ENCODE measurements around the gene SSTR1.

The SSTR1 gene

GRCh38 chr14:38243696-38244240 lies 36.1 kb downstream of the SSTR1 start:
- no peak for DNase-seq

DNA sequence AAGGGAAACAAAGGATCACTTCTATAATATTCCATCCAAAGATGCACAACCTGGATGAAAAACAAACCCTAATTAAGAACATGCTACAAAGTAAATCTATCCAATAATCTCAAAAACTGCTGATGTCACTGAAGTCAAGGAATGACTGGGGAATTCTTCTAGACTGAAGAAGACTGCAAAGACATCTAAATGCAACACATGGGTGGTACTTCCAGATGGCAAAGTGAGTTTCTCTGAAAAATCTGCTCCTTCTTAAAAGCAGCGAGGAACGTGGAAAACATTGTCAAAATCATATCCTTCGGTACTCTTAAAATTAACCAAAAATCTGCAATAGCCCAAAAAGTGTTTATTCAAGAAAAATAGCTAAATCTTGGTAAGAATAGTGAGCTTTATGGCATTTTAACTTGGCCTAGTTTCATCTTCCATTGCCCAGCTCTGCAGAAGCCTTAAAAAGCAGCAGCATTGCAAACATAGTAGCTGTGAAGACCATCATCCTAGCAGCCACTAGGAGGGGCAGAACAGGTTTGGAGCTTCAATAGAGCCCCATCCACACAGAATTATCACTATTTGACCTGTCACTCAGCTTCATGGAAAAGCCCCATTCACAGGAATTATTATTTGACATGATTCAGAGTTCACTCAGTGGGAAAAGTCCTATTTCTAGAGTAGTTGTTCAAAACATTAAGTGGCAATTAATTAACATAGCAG lies 40.8 kb downstream of the SSTR1 start:
- DNase-seq: peak in 1 of 3 experiments; percentile 20

DNA sequence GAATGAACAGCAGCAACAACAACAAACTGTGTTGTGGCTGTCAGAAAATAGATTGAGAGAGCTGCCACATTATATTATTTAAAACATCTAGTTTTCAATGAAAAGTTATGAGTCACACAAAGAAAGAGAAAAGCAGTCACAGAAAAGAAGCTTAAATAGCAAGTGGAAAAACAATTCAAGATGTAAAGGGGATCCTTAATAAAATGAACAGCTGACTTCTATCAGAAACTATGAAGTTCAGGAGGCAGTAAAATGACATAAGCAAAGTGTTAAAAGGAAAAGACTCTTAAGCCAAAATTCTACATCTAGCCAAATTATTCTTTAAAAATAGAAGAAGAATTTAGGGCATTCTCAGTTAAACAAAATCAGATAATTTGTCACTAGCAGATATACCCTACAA lies 42.6 kb downstream of the SSTR1 start:
- DNase-seq: no peak

- DNase-seq: peak in 1 of 3 experiments; percentile 63
These were observed 44.5 kb downstream of the SSTR1 start for GRCh38 chr14:38252066-38252710.

- DNase-seq: peak in 1 of 3 experiments; percentile 72
These were observed 46.0 kb downstream of the SSTR1 start for GRCh38 chr14:38253676-38254075.

- peak in 1 of 3 experiments; percentile 8 for DNase-seq
These were observed 47.1 kb downstream of the SSTR1 start for GRCh38 chr14:38254571-38255407.

- no peak for DNase-seq
These were observed 47.6 kb downstream of the SSTR1 start for GRCh38 chr14:38255408-38255672.

DNA sequence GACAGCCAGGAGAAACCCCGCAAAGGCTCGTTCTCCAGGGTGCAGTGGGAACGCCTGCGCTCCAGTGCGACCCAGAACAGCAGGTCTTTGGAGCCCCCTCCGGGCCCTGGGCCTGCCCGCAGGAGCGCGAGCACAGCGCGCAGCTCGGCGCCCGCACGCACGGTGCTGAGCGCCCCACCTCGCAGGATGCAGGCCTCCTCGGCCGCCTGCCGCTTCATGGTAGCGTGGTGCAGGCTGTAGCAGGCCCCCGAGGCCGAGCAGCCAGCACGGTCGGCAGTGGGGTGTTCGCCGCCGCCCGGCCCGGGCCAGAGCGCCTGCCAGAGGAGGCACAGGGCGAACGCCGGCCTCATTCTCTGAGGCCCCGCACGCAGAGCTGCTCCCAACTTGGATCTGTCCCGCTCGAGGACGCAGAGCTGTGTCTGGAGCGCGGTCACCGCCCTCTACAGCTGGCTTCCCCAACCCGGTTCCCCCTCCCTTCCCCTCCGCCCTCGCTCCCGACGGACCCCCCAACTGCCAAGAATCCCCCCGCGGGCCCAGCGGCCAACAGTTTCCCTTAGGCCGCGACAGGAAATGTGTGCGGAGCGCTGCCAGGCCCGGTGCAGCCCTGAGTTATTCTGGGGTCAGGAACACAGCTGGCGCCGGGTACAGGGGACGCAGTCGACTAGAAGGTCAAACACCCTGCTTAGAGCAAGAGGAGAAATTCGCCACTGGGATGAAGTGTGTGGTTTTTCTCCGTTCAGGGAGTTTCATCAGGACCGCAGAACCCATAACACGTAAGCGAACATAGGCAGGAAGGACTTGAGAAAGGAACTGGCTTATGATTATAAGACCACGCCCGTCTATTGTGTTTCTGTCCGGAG lies 48.2 kb downstream of the SSTR1 start, which contains the start of gene CLEC14A:
Gene CLEC14A, minus strand, starts transcription at position 421 of the 860 bp plus-strand sequence. Its CDS starts 71 bp downstream, at position 350.
- no peak for DNase-seq

GRCh38 chr14:38256533-38256840 lies 48.8 kb downstream of the SSTR1 start:
- DNase-seq: no peak

DNA sequence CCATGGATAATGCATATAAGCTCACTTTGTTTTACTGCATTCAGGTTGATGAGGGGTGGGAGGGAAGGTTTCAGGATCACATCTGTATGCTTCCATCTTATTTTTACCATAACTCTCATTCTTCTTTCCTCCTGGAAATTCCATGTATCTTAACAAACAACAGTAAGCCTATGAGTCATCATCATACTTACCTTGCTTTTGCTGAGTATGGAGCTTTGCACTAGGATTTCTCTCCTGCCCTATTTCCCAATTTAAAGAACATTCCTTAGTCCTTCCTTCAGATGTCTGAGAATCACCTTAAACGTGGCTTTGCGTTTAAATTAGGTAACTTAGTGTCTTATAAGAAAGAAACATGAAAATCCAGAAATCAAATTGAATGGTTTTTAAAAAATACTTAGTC lies 49.8 kb downstream of the SSTR1 start:
- no peak for DNase-seq

DNA sequence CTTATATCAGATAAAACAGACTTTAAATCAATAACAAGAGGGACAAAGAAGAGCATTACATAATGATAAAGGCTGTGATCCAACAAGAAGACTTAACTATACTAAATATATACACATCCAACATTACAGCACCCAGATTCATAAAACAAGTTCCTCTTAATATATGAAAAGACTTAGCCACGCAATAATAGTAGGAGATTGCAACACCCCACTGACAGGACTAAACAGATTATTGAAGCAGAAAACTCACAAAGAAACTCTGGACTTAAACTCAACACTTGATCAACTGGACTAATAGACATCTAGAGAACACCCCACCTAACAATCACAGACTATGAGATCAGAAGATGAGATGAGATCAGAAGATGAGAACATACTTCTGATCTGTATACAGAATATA lies 53.9 kb downstream of the SSTR1 start:
- DNase-seq: no peak
